GM12891 (cell line): ENCODE results near the gene SLC6A5.

Experiments
- POLR2A ChIP-seq: IDR thresholded peaks from 2 replicates; pipeline ENCODE4 v1.6.1; 2011; ENCODE audit warnings: low read depth, low read length, control low read depth
- POLR2AphosphoS5 ChIP-seq: IDR thresholded peaks from 2 replicates; pipeline ENCODE4 v1.6.1; 2011; ENCODE audit warnings: low read depth, low read length, control low read depth
- TAF1 ChIP-seq: IDR thresholded peaks from 2 replicates; pipeline ENCODE4 v1.6.1; 2011; ENCODE audit warnings: low read depth, low read length, control low read depth

GRCh38 chr11:20668844-20669819, 69.7 kb downstream of the SLC6A5 start, which contains the start of gene NELL1:
- TF ChIP-seq POLR2A (no peak), POLR2AphosphoS5 (no peak), TAF1 (no peak)
